Mesothelial cell of epicardium (in vitro differentiated cells): ENCODE results near the gene SHE. TPM values are rescaled to one million over a fixed set of nuclear protein-coding genes. Genes with fewer than 3 reads are reported as not detected.
A peak's percentile ranks its signal among the peaks of the same experiment; 100 is the strongest.

Source experiments
- DNase-seq, 2 experiments: peaks; one replicate each; pipeline ENCODE4 v3.0.0; 2021; ENCODE audit warnings: low spot score in 2 of 2; ENCODE audit not compliant: unreplicated experiment in 2 of 2
- H3K27ac Mint-ChIP-seq: 2 replicates; pipeline ENCODE4 v1.8.0; 2021; ENCODE audit warnings: mixed read lengths
- H3K27me3 Mint-ChIP-seq: 2 replicates; pipeline ENCODE4 v1.8.0; 2021; ENCODE audit warnings: low read depth, mixed read lengths
- H3K36me3 Mint-ChIP-seq: 2 replicates; pipeline ENCODE4 v1.8.0; 2021; ENCODE audit warnings: mixed read lengths
- H3K4me1 Mint-ChIP-seq: 2 replicates; pipeline ENCODE4 v1.8.0; 2021; ENCODE audit warnings: mixed read lengths
- H3K4me3 Mint-ChIP-seq: 2 replicates; pipeline ENCODE4 v1.8.0; 2021; ENCODE audit warnings: mild to moderate bottlenecking, moderate library complexity, mixed read lengths
- H3K9me3 Mint-ChIP-seq: 2 replicates; pipeline ENCODE4 v1.8.0; 2021; ENCODE audit warnings: mixed read lengths
- CTCF ChIP-seq: fragments of 200-600 bp; sonication (generic); IDR thresholded peaks from one replicate; pipeline ENCODE4 v1.5.0; 2021; ENCODE audit warnings: antibody characterized with exemption; ENCODE audit not compliant: unreplicated experiment
- total RNA-seq: library from RNA; stranded (reverse); gene quantifications from 3 replicates; pipeline ENCODE4 v1.2.1, GENCODE V29; 2021

The SHE gene
- total RNA-seq, 1 donor from 2014 or later: 0.29 TPM

GRCh38 chr1:154468535-154469250, 33.5 kb downstream of the SHE start:
- H3K4me3 Mint-ChIP-seq: no peak overlapping the region
- no peaks in the 10 kb centered on the region for H3K9me3 Mint-ChIP-seq
- H3K4me1 Mint-ChIP-seq: peaks cover 6% of the 10 kb centered on the region
- no peak overlapping the region for H3K27ac Mint-ChIP-seq
- H3K36me3 Mint-ChIP-seq: no peaks in the 10 kb centered on the region
- H3K27me3 Mint-ChIP-seq: no peaks in the 10 kb centered on the region
- no peak for DNase-seq
- no peak for TF ChIP-seq CTCF

GRCh38 chr1:154467434-154468102, 34.6 kb downstream of the SHE start:
- H3K36me3 Mint-ChIP-seq: no peaks in the 10 kb centered on the region
- no peak for TF ChIP-seq CTCF
- no peak overlapping the region for H3K27ac Mint-ChIP-seq
- no peak overlapping the region for H3K4me3 Mint-ChIP-seq
- H3K9me3 Mint-ChIP-seq: no peaks in the 10 kb centered on the region
- DNase-seq: no peak
- no peaks in the 10 kb centered on the region for H3K27me3 Mint-ChIP-seq
- H3K4me1 Mint-ChIP-seq: peaks cover 6% of the 10 kb centered on the region

GRCh38 chr1:154466921-154467417, 35.2 kb downstream of the SHE start:
- TF ChIP-seq CTCF: no peak
- peaks cover 6% of the 10 kb centered on the region for H3K4me1 Mint-ChIP-seq
- no peak overlapping the region for H3K27ac Mint-ChIP-seq
- H3K4me3 Mint-ChIP-seq: no peak overlapping the region
- DNase-seq: no peak
- H3K27me3 Mint-ChIP-seq: no peaks in the 10 kb centered on the region
- no peaks in the 10 kb centered on the region for H3K36me3 Mint-ChIP-seq
- H3K9me3 Mint-ChIP-seq: no peaks in the 10 kb centered on the region

GRCh38 chr1:154466206-154466605, 36.0 kb downstream of the SHE start:
- Mint-ChIP-seq H3K9me3 (no peaks in the 10 kb centered on the region), H3K27me3 (no peaks in the 10 kb centered on the region), H3K36me3 (no peaks in the 10 kb centered on the region), H3K4me3 (no peak overlapping the region), H3K4me1 (peaks cover 6% of the 10 kb centered on the region), H3K27ac (peak overlapping the region; percentile 28)
- TF ChIP-seq CTCF: no peak
- no peak for DNase-seq

GRCh38 chr1:154465621-154466195, 36.5 kb downstream of the SHE start:
- H3K9me3 Mint-ChIP-seq: no peaks in the 10 kb centered on the region
- H3K4me1 Mint-ChIP-seq: peaks cover 6% of the 10 kb centered on the region
- H3K27ac Mint-ChIP-seq: peak overlapping the region; percentile 28
- H3K4me3 Mint-ChIP-seq: no peak overlapping the region
- no peak for DNase-seq
- no peaks in the 10 kb centered on the region for H3K27me3 Mint-ChIP-seq
- H3K36me3 Mint-ChIP-seq: no peaks in the 10 kb centered on the region
- no peak for TF ChIP-seq CTCF
